SK-N-MC (cell line): ENCODE data around the gene LIMK2.

Experiments
- EZH2 ChIP-seq: fragments of 200-600 bp; sonication (generic); IDR thresholded peaks from one replicate; pipeline ENCODE4 v1.6.1; 2017; ENCODE audit warnings: antibody characterized with exemption
- POLR2AphosphoS5 ChIP-seq: IDR thresholded peaks from 2 replicates; pipeline ENCODE4 v1.6.1; 2012; ENCODE audit warnings: mild to moderate bottlenecking, low read depth, low read length, borderline replicate concordance

- TF ChIP-seq POLR2AphosphoS5, result no peak
- no peak for TF ChIP-seq EZH2
Measured at GRCh38 chr22:31178859-31179258, 33.2 kb upstream of the LIMK2 start.
